HCT116 (cell line): Measurements from ENCODE around the gene USP21. TPM values are rescaled to one million over a fixed set of nuclear protein-coding genes. Genes with fewer than 3 reads are reported as not detected.

ENCODE experiments used
- ATAC-seq: fragments of 200-7000 bp; cut with Tn5 transposase; 2 replicates; pipeline ENCODE4 v1.9.1; 2020; ENCODE audit warnings: mild to moderate bottlenecking, moderate library complexity
- BruUV-seq: library from RNA; stranded (reverse); fragments of 400-500 nt; replicated peaks from 2 replicates; lab custom pipeline; 2021; lab: Mats Ljungman, UMichigan
- CTCF ChIA-PET: fragments of 300-600 bp; sonication (Branson Sonifier 250); formaldehyde crosslinking; loops from one replicate; lab custom pipeline; 2021; ENCODE audit warnings: antibody characterized with exemption; lab: Charles Lee
- POLR2A ChIA-PET: fragments of 300-600, 350-600 bp; sonication (Branson Sonifier 250); formaldehyde crosslinking; loops from one replicate; lab custom pipeline; 2021; ENCODE audit warnings: antibody characterized with exemption; lab: Charles Lee
- RAD21 ChIA-PET, 2 experiments: fragments of 300-600 bp; sonication (Branson Sonifier 250); formaldehyde crosslinking; loops; one replicate each; lab custom pipeline; 2023; ENCODE audit warnings: low total read pairs in 2 of 2; ENCODE audit not compliant: uncharacterized antibody in 2 of 2, unreplicated experiment in 2 of 2, low non-redundant PET in 1 of 2; lab: Charles Lee
- DNase-seq: peaks from one replicate; pipeline ENCODE4 v3.0.0-alpha.2; 2010; ENCODE audit warnings: low read depth, low spot score
- H2AFZ ChIP-seq: fragments of 200-600 bp; shearing (Covaris generic), sonication (generic); 2 replicates; pipeline ENCODE4 v1.6.1; 2017; ENCODE audit warnings: low read depth, mixed run types, mixed read lengths, antibody characterized with exemption, low read length; ENCODE audit not compliant: poor library complexity, severe bottlenecking
- H3K27ac ChIP-seq: 2 replicates; pipeline ENCODE4 v1.5.1; 2012; ENCODE audit warnings: low read depth, low read length
- H3K27me3 ChIP-seq: fragments of 200-600 bp; sonication (generic); 2 replicates; pipeline ENCODE4 v1.6.1; 2016; ENCODE audit warnings: mixed run types, low read length, mixed read lengths; ENCODE audit not compliant: insufficient read depth
- H3K36me3 ChIP-seq, 2 experiments: fragments of 200-500 bp in 1 of 2; fragments of 200-600 bp in 1 of 2; sonication (Bioruptor generic) in 1 of 2; sonication (generic) in 1 of 2; 2 replicates each; pipeline versions ENCODE4 v1.5.1 to v1.6.1; 2014 to 2016; ENCODE audit warnings: low read length in 2 of 2, inconsistent platforms in 1 of 2, mixed read lengths in 1 of 2, mixed run types in 1 of 2; ENCODE audit not compliant: insufficient read depth in 2 of 2, control insufficient read depth in 1 of 2
- H3K4me1 ChIP-seq, 2 experiments: fragments of 200-600 bp in 1 of 2; sonication (generic) in 1 of 2; 2 replicates each; pipeline versions ENCODE4 v1.5.1 to v1.6.1; 2012 to 2017; ENCODE audit warnings: low read length in 2 of 2, inconsistent platforms in 1 of 2, mild to moderate bottlenecking in 1 of 2, mixed read lengths in 1 of 2, mixed run types in 1 of 2, moderate library complexity in 1 of 2; ENCODE audit not compliant: insufficient read depth in 2 of 2, control insufficient read depth in 1 of 2
- H3K4me2 ChIP-seq: fragments of 200-600 bp; sonication (generic); 2 replicates; pipeline ENCODE4 v1.6.1; 2017; ENCODE audit warnings: mixed run types, low read length, mixed read lengths
- H3K4me3 ChIP-seq, 2 experiments: fragments of 200-600 bp in 1 of 2; sonication (generic) in 1 of 2; replicated peaks in 1 of 2; 2 replicates each; pipeline ENCODE4 v1.5.1; 2011 to 2016; ENCODE audit warnings: low read length in 2 of 2, control low read depth in 1 of 2, low read depth in 1 of 2, mild to moderate bottlenecking in 1 of 2, mixed read lengths in 1 of 2, mixed run types in 1 of 2
- H3K79me2 ChIP-seq: fragments of 200-600 bp; sonication (generic); 2 replicates; pipeline ENCODE4 v1.6.1; 2017; ENCODE audit warnings: mild to moderate bottlenecking, mixed run types, low read length, moderate library complexity, mixed read lengths; ENCODE audit not compliant: insufficient read depth
- H3K9ac ChIP-seq: fragments of 200-600 bp; sonication (generic); 2 replicates; pipeline ENCODE4 v1.6.1; 2016; ENCODE audit warnings: low read length, mixed read lengths
- H3K9me2 ChIP-seq: fragments of 200-600 bp; sonication (generic), shearing (Covaris generic); 2 replicates; pipeline ENCODE4 v1.6.1; 2017; ENCODE audit warnings: mixed run types, mild to moderate bottlenecking, moderate library complexity; ENCODE audit not compliant: insufficient read depth
- H3K9me3 ChIP-seq, 2 experiments: fragments of 200-500 bp in 1 of 2; fragments of 200-600 bp in 1 of 2; sonication (Bioruptor generic) in 1 of 2; sonication (generic) in 1 of 2; 2 replicates each; pipeline ENCODE4 v1.6.1; 2014 to 2017; ENCODE audit warnings: low read length in 2 of 2, mixed read lengths in 2 of 2, inconsistent platforms in 1 of 2, low read depth in 1 of 2, mild to moderate bottlenecking in 1 of 2, mixed run types in 1 of 2, moderate library complexity in 1 of 2; ENCODE audit not compliant: control insufficient read depth in 1 of 2, insufficient read depth in 1 of 2
- H4K20me1 ChIP-seq: fragments of 200-600 bp; sonication (generic), shearing (Covaris generic); 2 replicates; pipeline ENCODE4 v1.6.1; 2017; ENCODE audit warnings: mixed run types, mild to moderate bottlenecking, moderate library complexity; ENCODE audit not compliant: insufficient read depth
- CBX3 ChIP-seq: IDR thresholded peaks from 2 replicates; pipeline ENCODE4 v1.6.1; 2012; ENCODE audit warnings: low read depth
- ELF1 ChIP-seq: IDR thresholded peaks from 2 replicates; pipeline ENCODE4 v1.6.1; 2012; ENCODE audit warnings: low read depth, borderline replicate concordance
- EZH2 ChIP-seq: fragments of 200-600 bp; sonication (generic); IDR thresholded peaks from 2 replicates; pipeline ENCODE4 v1.6.1; 2017; ENCODE audit warnings: antibody characterized with exemption, mixed run types
- JUND ChIP-seq: IDR thresholded peaks from 2 replicates; pipeline ENCODE4 v1.6.1; 2012
- POLR2A ChIP-seq: IDR thresholded peaks from 2 replicates; pipeline ENCODE4 v1.7.0; 2011; ENCODE audit warnings: borderline replicate concordance; ENCODE audit not compliant: insufficient read depth, insufficient read length; ENCODE audit errors: extremely low read depth
- POLR2AphosphoS5 ChIP-seq: IDR thresholded peaks from 2 replicates; pipeline ENCODE4 v1.6.1; 2011; ENCODE audit warnings: mild to moderate bottlenecking, low read depth, low read length, moderate library complexity
- RAD21 ChIP-seq: IDR thresholded peaks from 2 replicates; pipeline ENCODE4 v1.6.1; 2012; ENCODE audit warnings: low read depth, mild to moderate bottlenecking
- SP1 ChIP-seq: IDR thresholded peaks from 2 replicates; pipeline ENCODE4 v1.6.1; 2012; ENCODE audit warnings: low read depth
- ZFX ChIP-seq: fragments of 450-650 bp; IDR thresholded peaks from 2 replicates; pipeline ENCODE4 v1.6.1; 2017
- intact Hi-C: fragments of 100-400 bp; cut with micrococcal nuclease; formaldehyde crosslinking; loops from 2 replicates; pipeline ENCODE4 v1.10.0; 2022
- total RNA-seq: library from RNA; stranded (reverse); gene quantifications from one replicate; pipeline ENCODE4 v1.2.1, GENCODE V29; 2021; ENCODE audit not compliant: unreplicated experiment
- TF ChIP-seq, protein P1 (sequence below): IDR thresholded peaks from 2 replicates; pipeline ENCODE4 v1.6.1; 2012; ENCODE audit warnings: low read depth

The USP21 gene
- total RNA-seq, 1 experiment from 2014 or later: 22.1 TPM

DNA sequence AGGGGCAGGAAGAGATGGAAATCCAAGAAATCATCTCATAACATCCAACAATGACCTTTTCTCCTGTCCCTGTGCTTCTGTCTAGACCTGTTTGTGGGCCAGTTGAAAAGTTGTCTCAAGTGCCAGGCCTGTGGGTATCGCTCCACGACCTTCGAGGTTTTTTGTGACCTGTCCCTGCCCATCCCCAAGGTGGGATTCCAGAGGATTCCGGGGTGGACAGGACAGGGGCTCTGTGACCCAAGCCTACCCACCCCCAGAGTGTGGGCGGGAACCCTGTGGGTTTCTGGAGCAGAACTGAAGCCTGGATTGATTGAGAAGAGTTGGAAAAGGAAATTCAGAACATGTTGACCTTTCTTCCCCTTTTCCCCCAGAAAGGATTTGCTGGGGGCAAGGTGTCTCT lies 4.5 kb downstream of the USP21 start (continued):
- TF ChIP-seq, protein P1, sequence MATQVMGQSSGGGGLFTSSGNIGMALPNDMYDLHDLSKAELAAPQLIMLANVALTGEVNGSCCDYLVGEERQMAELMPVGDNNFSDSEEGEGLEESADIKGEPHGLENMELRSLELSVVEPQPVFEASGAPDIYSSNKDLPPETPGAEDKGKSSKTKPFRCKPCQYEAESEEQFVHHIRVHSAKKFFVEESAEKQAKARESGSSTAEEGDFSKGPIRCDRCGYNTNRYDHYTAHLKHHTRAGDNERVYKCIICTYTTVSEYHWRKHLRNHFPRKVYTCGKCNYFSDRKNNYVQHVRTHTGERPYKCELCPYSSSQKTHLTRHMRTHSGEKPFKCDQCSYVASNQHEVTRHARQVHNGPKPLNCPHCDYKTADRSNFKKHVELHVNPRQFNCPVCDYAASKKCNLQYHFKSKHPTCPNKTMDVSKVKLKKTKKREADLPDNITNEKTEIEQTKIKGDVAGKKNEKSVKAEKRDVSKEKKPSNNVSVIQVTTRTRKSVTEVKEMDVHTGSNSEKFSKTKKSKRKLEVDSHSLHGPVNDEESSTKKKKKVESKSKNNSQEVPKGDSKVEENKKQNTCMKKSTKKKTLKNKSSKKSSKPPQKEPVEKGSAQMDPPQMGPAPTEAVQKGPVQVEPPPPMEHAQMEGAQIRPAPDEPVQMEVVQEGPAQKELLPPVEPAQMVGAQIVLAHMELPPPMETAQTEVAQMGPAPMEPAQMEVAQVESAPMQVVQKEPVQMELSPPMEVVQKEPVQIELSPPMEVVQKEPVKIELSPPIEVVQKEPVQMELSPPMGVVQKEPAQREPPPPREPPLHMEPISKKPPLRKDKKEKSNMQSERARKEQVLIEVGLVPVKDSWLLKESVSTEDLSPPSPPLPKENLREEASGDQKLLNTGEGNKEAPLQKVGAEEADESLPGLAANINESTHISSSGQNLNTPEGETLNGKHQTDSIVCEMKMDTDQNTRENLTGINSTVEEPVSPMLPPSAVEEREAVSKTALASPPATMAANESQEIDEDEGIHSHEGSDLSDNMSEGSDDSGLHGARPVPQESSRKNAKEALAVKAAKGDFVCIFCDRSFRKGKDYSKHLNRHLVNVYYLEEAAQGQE: no peak
- TF ChIP-seq RAD21 (no peak), EZH2 (no peak), POLR2A (no peak), POLR2AphosphoS5 (no peak)

DNA sequence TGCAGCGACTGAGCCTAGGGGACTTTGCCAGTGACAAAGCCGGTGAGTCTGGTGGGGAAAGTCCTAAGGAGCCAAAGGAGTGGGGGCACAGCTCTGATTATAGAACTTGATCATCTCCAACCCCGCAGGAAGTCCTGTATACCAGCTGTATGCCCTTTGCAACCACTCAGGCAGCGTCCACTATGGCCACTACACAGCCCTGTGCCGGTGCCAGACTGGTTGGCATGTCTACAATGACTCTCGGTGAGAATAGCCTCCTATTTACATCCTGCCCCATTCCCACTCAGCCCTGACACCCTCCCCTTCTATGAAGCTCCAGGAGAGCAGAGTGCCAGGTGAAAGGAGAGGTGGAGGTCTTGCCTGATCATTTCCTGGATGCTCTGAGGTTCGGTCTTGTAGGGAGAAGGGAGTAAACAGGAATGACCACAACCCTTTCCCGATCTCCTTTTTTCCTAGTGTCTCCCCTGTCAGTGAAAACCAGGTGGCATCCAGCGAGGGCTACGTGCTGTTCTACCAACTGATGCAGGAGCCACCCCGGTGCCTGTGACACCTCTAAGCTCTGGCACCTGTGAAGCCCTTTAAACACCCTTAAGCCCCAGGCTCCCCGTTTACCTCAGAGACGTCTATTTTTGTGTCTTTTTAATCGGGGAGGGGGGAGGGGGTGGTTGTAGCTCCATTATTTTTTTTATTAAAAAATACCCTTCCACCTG lies 5.8 kb downstream of the USP21 start:
- Histone ChIP-seq H3K9me3 (no peaks in the 10 kb centered on the region), H3K79me2 (peaks cover 7% of the 10 kb centered on the region; the same call in 1 of the 2 replicates), H3K9me2 (no peaks in the 10 kb centered on the region), H3K4me3 (peak overlapping the region; percentile 51 to 82), H3K4me1 (peaks cover 7 to 35% of the 10 kb centered on the region in 2 experiments; a peak in 3 of 4 replicates), H4K20me1 (no peaks in the 10 kb centered on the region), H3K36me3 (peaks cover 8 to 26% of the 10 kb centered on the region in 2 experiments; a peak in 2 of 4 replicates), H3K27me3 (no peaks in the 10 kb centered on the region), H3K4me2 (peak overlapping the region; percentile 87), H2AFZ (no peak overlapping the region), H3K27ac (peak overlapping the region; percentile 63), H3K9ac (peak overlapping the region; percentile 82)
- ATAC-seq: no peak
- DNase-seq: no peak
- CTCF ChIA-PET: interaction anchor here (0.8 to 2.8 kb wide), 10 partner anchors 10 to 576 kb away, joined by 3 to 10 read pairs (median 4); partner anchors contain the start of genes DEDD, TOMM40L and UFC1
- RAD21 ChIA-PET: no interaction called here
- intact Hi-C loops: no loop called here
- POLR2A ChIA-PET: interaction anchor here (0.7 to 3.1 kb wide), 10 partner anchors 8 to 1466 kb away, joined by 3 to 24 read pairs (median 7); partner anchors contain the start of genes B4GALT3, DEDD, NDUFS2 and NIT1
- BruUV-seq: no TSS peak
- TF ChIP-seq EZH2: no peak
- no peak for TF ChIP-seq ELF1
- no peak for TF ChIP-seq POLR2A
- no peak for TF ChIP-seq CBX3
- no peak for TF ChIP-seq ZFX
- no peak for TF ChIP-seq JUND
- no peak for TF ChIP-seq SP1
- TF ChIP-seq RAD21: no peak
